ENCODE data around the gene C5orf58.

DNA sequence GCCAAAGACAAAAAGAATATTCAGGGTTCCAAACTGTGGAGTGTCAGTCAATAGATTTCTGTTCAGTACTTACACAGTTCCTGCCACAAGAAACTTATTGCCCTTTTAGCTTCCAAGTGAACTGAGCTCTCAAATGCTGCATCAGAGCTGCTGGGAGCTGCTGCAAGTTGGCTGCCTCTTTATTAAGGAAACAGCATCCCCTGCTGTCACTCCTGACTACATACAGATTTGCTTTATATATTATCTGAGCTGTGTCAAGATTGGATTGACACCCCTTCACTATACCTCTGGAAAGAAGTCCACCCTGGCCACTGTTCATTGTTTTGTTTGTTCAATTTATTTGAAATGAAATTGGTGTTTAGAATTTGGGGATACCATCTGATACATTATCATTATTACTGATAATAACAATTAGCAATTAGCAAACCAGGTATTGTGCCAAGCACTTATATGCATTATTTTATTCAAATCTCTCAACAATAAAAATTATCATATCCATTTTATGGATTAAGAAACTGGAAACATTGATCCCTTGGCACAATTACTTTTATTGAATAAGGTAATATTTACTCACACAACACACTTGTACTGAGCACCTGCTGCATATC is 16.4 kb upstream of the C5orf58 start:
- TF ChIP-seq, protein P1, sequence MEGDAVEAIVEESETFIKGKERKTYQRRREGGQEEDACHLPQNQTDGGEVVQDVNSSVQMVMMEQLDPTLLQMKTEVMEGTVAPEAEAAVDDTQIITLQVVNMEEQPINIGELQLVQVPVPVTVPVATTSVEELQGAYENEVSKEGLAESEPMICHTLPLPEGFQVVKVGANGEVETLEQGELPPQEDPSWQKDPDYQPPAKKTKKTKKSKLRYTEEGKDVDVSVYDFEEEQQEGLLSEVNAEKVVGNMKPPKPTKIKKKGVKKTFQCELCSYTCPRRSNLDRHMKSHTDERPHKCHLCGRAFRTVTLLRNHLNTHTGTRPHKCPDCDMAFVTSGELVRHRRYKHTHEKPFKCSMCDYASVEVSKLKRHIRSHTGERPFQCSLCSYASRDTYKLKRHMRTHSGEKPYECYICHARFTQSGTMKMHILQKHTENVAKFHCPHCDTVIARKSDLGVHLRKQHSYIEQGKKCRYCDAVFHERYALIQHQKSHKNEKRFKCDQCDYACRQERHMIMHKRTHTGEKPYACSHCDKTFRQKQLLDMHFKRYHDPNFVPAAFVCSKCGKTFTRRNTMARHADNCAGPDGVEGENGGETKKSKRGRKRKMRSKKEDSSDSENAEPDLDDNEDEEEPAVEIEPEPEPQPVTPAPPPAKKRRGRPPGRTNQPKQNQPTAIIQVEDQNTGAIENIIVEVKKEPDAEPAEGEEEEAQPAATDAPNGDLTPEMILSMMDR (IDR thresholded peaks at IDR 0.05) = peak in 4 of 7 experiments; percentile 11 to 27 (median 18)
- TF ChIP-seq POLR2A (IDR thresholded peaks at IDR 0.05) = no peak
